A172 (cell line): ENCODE results near the gene PPM1E. TPM values are rescaled to one million over a fixed set of nuclear protein-coding genes. Genes with fewer than 3 reads are reported as not detected.

ENCODE experiments used
- total RNA-seq: library from RNA; depleted of rRNA; stranded (reverse); fragments of >200 nt; shearing (Covaris generic); gene quantifications from 2 replicates; pipeline ENCODE4 v1.2.3, GENCODE V29; 2014; rRNA removed

Gene PPM1E
- total RNA-seq, 1 experiment from 2014 or later: 0.21 TPM

Other genes with a start within 250 kb of the PPM1E start
- 46.3 and 49.7 TPM in 2 replicates for gene MTMR4, start 241.2 kb upstream of the PPM1E start, total RNA-seq
- gene TEX14, start 63.8 kb upstream of the PPM1E start, total RNA-seq: 0.02 and 0.19 TPM in 2 replicates
- 61.2 and 79.4 TPM in 2 replicates for gene RAD51C, start 63.3 kb upstream of the PPM1E start, total RNA-seq